Kidney epithelial cell (primary cell): ENCODE data around the gene HOXA10. TPM values are rescaled to one million over a fixed set of nuclear protein-coding genes. Genes with fewer than 3 reads are reported as not detected.

Experiments used
- DNase-seq: peaks from one replicate; pipeline ENCODE4 v3.0.0-alpha.2; 2010; ENCODE audit warnings: low read depth
- H3K27me3 ChIP-seq: 2 replicates; pipeline ENCODE4 v1.6.0; 2011; ENCODE audit warnings: low read length; ENCODE audit not compliant: control insufficient read depth, insufficient read depth
- H3K36me3 ChIP-seq: 2 replicates; pipeline ENCODE4 v1.5.1; 2011; ENCODE audit warnings: low read length; ENCODE audit not compliant: control insufficient read depth, insufficient read depth
- H3K4me3 ChIP-seq: 2 replicates; pipeline ENCODE4 v1.5.1; 2011; ENCODE audit warnings: low read depth, mild to moderate bottlenecking, control low read depth, low read length
- total RNA-seq: library from RNA; depleted of rRNA; stranded (reverse); fragments of >200 nt; gene quantifications from 2 replicates; pipeline ENCODE4 v1.2.3, GENCODE V29; 2015
- TF ChIP-seq, protein P1 (sequence below): IDR thresholded peaks from 2 replicates; pipeline ENCODE4 v1.5.1; 2011; ENCODE audit warnings: mild to moderate bottlenecking, moderate library complexity, low read length, control low read depth, inconsistent platforms; ENCODE audit not compliant: insufficient read depth, poor library complexity, severe bottlenecking

HOXA10 gene
- total RNA-seq, 1 donor from 2014 or later, result 29.1 TPM

DNA sequence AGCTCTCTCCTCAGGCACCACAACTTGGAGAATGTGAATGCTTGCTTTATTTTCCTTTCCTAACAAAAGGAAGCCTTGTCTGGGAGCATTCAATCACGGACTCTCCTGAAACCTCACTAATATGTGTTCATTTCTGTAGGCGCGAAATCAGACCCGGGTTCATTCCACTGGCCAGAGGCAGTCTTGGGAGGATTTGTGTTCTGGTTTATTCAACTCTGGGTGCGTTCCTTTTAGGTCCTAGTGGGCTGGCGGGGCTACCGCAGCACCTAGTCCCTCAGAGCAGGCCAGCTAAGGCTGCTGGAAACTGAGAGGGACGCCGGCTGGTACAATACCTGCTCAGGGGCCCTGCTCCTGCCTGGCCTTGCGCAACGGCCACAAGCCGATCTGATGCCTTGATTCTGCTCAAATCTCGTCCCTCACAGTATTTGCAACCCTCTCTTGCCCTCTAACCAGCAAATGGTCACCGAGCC, 51.1 kb downstream of the HOXA10 start:
- no peak for DNase-seq
- no peaks in the 10 kb centered on the region for H3K36me3 ChIP-seq
- H3K27me3 ChIP-seq, result no peaks in the 10 kb centered on the region
- peak overlapping the region; percentile 59 for H3K4me3 ChIP-seq
- TF ChIP-seq, protein P1, sequence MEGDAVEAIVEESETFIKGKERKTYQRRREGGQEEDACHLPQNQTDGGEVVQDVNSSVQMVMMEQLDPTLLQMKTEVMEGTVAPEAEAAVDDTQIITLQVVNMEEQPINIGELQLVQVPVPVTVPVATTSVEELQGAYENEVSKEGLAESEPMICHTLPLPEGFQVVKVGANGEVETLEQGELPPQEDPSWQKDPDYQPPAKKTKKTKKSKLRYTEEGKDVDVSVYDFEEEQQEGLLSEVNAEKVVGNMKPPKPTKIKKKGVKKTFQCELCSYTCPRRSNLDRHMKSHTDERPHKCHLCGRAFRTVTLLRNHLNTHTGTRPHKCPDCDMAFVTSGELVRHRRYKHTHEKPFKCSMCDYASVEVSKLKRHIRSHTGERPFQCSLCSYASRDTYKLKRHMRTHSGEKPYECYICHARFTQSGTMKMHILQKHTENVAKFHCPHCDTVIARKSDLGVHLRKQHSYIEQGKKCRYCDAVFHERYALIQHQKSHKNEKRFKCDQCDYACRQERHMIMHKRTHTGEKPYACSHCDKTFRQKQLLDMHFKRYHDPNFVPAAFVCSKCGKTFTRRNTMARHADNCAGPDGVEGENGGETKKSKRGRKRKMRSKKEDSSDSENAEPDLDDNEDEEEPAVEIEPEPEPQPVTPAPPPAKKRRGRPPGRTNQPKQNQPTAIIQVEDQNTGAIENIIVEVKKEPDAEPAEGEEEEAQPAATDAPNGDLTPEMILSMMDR, result no peak

DNA sequence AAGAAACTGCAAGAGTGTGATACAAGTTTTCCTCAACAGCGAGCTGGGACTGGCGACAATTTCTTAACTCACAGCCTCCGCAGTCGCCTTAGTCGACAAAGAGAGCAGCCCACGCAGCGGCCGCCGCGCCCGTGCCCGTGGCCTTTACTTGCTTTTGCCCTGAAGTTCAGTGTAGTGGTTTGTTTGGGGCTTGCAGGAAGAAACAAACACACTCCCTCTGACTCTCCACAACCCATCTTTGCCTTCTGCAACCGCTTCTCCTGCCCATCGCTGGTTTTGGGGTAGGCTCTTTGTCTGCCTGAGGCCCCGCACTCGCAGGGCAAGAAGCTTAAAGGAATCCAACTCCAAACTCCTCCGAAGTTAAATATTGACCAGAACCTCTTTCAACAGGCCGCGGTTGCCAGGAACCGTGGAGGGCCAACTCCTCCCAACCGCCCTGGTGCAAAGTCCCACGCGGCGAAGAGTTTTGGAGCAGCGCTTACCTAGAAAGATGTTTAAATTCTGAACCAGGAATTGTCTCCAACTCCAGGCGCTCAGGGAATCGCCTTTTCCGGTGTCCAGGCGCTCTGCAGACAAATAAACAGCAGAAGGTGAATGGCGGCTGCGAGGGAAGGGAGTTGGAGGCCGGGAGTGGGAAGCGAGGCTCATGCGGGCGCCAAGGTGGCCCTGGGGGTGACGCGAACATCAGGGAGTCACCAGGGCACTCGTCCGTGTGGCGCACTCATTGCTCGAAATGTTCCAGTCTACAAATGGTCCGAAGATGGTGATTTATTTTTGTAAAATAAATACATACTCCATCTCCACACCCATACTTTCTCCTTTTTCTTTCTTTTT, 51.8 kb downstream of the HOXA10 start:
- no peak for DNase-seq
- peak overlapping the region; percentile 59 for H3K4me3 ChIP-seq
- no peaks in the 10 kb centered on the region for H3K27me3 ChIP-seq
- peaks cover 1% of the 10 kb centered on the region for H3K36me3 ChIP-seq
- TF ChIP-seq, protein P1, result no peak

DNA sequence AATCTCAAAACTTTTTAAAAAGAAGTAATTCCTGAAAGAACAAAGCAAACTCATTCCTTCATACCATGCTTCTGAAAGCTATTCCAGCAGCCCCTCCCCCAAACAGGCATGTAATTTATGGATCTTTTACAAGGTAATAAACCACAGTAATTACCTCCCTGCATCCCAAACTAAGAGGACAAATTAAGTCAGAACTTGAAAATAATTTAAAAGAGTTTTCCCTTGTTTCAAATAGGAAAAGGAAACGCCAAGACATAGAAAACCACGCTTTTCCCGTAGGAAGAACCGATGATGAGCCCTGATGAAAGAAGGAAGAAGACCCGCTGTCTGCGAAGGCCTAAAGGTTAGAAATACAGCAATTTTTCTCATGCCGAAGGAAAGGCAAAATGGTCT, 52.4 kb downstream of the HOXA10 start:
- Histone ChIP-seq H3K27me3 (no peaks in the 10 kb centered on the region), H3K36me3 (peaks cover 3% of the 10 kb centered on the region), H3K4me3 (peak overlapping the region; percentile 59)
- DNase-seq, result no peak
- TF ChIP-seq, protein P1, result no peak

Other genes starting within 250 kb of the HOXA10 start
- gene HOXA1, start 78.3 kb downstream of the HOXA10 start, total RNA-seq, result 2.8 and 4.3 TPM in 2 replicates
- gene HOXA2, start 71.6 kb downstream of the HOXA10 start, total RNA-seq, result 0.34 and 1.1 TPM in 2 replicates
- 4.5 and 7.4 TPM in 2 replicates for gene HOXA4, start 43.6 kb downstream of the HOXA10 start, total RNA-seq
- 18.8 and 19.1 TPM in 2 replicates for gene HOXA5, start 30.6 kb downstream of the HOXA10 start, total RNA-seq
- gene HOXA6, start 26.5 kb downstream of the HOXA10 start, total RNA-seq, result 4.8 and 10.5 TPM in 2 replicates
- gene HOXA3, start 21.7 kb downstream of the HOXA10 start, total RNA-seq, result 17.3 and 26.4 TPM in 2 replicates
- 28.8 and 34.2 TPM in 2 replicates for gene HOXA7, start 17.6 kb downstream of the HOXA10 start, total RNA-seq
- gene HOXA9, start 8.8 kb downstream of the HOXA10 start, total RNA-seq, result 46.5 and 53.7 TPM in 2 replicates
- gene HOXA11, start 10.9 kb upstream of the HOXA10 start, total RNA-seq, result 11.4 and 17.3 TPM in 2 replicates
- not detected in 2 replicates for gene HOXA13, start 25.8 kb upstream of the HOXA10 start, total RNA-seq
- gene EVX1, start 68.5 kb upstream of the HOXA10 start, total RNA-seq, result not detected in 2 replicates